Cardiac muscle cell (in vitro differentiated cells and primary cell): ENCODE measurements around the gene IRS4. TPM values are rescaled to one million over a fixed set of nuclear protein-coding genes. Genes with fewer than 3 reads are reported as not detected.

Source experiments
- DNase-seq, 2 donors: peaks; one replicate each; pipeline versions ENCODE4 v3.0.0 to v3.0.0-alpha.2; 2010 to 2017; ENCODE audit warnings: low read depth in 1 of 2, low spot score in 1 of 2
- H3K27ac ChIP-seq: fragments of 200-600 bp; sonication (generic); 2 replicates; pipeline ENCODE4 v1.5.1; 2016
- H3K27me3 ChIP-seq: fragments of 200-600 bp; sonication (generic); 2 replicates; pipeline ENCODE4 v1.6.0; 2016; ENCODE audit warnings: control low read depth
- H3K36me3 ChIP-seq: fragments of 200-600 bp; sonication (generic); 2 replicates; pipeline ENCODE4 v1.5.1; 2016; ENCODE audit warnings: control low read depth
- H3K4me1 ChIP-seq: fragments of 200-600 bp; sonication (generic); 2 replicates; pipeline ENCODE4 v1.8.1; 2017; ENCODE audit warnings: low read depth, mild to moderate bottlenecking, mixed run types
- H3K4me3 ChIP-seq: fragments of 200-600 bp; sonication (generic); 2 replicates; pipeline ENCODE4 v1.5.1; 2016; ENCODE audit warnings: mild to moderate bottlenecking
- H3K9me3 ChIP-seq: fragments of 200-600 bp; sonication (generic); 2 replicates; pipeline ENCODE4 v1.5.1; 2017; ENCODE audit warnings: low read depth, mild to moderate bottlenecking, control low read depth
- CTCF ChIP-seq: IDR thresholded peaks from 2 replicates; pipeline ENCODE4 v1.5.1; 2012; ENCODE audit warnings: low read depth, mild to moderate bottlenecking, low read length
- polyA plus RNA-seq: library from polyadenylated mRNA; unstranded; fragments of >200 nt; fragmentation: Nextera tagmentation; extraction: Ambion mirVana; gene quantifications from 2 replicates; pipeline ENCODE4 v1.2.1, GENCODE V29; 2016
- total RNA-seq: library from RNA; depleted of rRNA; stranded (reverse); fragments of >200 nt; gene quantifications from 2 replicates; pipeline ENCODE4 v1.2.3, GENCODE V29; 2016

The IRS4 gene
- total and polyA plus RNA-seq, 2 experiments from 2014 or later = not detected

DNA sequence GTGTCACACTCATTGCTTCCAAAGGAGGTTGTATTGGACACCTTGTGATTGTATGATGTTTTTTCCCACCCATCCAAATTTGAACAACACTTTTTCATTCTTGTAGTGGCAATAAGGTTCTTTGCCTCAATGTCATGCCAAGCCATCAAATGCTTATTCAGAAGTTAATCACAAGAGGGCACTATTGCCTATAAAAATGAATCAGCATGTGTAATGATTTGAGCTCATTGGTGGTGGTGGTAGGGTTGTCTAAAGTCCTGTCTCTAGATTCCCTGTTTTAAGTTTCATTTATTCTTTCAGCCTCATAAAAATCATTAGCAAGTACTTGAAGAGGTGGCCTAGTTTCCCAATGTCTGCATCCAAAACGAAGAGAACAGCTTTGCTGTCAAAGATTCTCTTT, 37.0 kb downstream of the IRS4 start:
- TF ChIP-seq CTCF = peak; percentile 29
- Histone ChIP-seq H3K4me1 (no peaks in the 10 kb centered on the region), H3K4me3 (no peak overlapping the region), H3K27me3 (no peaks in the 10 kb centered on the region), H3K27ac (peak overlapping the region; percentile 18), H3K9me3 (no peaks in the 10 kb centered on the region), H3K36me3 (peaks cover 33% of the 10 kb centered on the region)
- peak; percentile 39 to 51 for DNase-seq

GRCh38 chrX:108696690-108697089, 39.7 kb downstream of the IRS4 start:
- peak in 1 of 2 donors; percentile 0 for DNase-seq
- H3K4me3 ChIP-seq = no peak overlapping the region
- H3K36me3 ChIP-seq = peaks cover 51% of the 10 kb centered on the region
- H3K27me3 ChIP-seq = no peaks in the 10 kb centered on the region
- H3K9me3 ChIP-seq = no peaks in the 10 kb centered on the region
- no peak for TF ChIP-seq CTCF
- H3K27ac ChIP-seq = no peak overlapping the region
- H3K4me1 ChIP-seq = no peaks in the 10 kb centered on the region
